C4-2B (cell line): ENCODE data around the gene FUS.
"Not testable (repeated sequence)": the region's sequence is repeated elsewhere in the genome, so short reads cannot be mapped to it uniquely, and the experiment has no call there.

Source experiments
- H3K27ac ChIP-seq: fragments of 450-650 bp; 2 replicates; pipeline ENCODE4 v1.5.1; 2017
- ZFX ChIP-seq: fragments of 450-650 bp; IDR thresholded peaks from 2 replicates; pipeline ENCODE4 v1.6.1; 2017
- TF ChIP-seq, protein P1 (sequence below): fragments of 450-650 bp; conservative IDR thresholded peaks from 2 replicates; pipeline ENCODE4 v1.5.1; 2017; ENCODE audit warnings: mild to moderate bottlenecking

The FUS gene

DNA sequence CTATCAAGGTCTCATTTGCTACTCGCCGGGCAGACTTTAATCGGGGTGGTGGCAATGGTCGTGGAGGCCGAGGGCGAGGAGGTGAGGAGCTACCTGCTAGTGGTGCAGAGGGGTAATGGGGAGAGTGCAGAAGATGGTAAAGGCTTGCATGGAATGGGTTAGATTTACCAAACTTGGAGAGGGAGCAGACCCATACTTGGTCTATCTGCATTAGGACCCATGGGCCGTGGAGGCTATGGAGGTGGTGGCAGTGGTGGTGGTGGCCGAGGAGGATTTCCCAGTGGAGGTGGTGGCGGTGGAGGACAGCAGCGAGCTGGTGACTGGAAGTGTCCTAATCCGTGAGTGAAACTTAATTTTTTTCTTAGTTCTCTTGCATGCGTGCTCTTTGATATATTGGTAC is 10.1 kb downstream of the FUS start:
- TF ChIP-seq ZFX: no peak
- TF ChIP-seq, protein P1, sequence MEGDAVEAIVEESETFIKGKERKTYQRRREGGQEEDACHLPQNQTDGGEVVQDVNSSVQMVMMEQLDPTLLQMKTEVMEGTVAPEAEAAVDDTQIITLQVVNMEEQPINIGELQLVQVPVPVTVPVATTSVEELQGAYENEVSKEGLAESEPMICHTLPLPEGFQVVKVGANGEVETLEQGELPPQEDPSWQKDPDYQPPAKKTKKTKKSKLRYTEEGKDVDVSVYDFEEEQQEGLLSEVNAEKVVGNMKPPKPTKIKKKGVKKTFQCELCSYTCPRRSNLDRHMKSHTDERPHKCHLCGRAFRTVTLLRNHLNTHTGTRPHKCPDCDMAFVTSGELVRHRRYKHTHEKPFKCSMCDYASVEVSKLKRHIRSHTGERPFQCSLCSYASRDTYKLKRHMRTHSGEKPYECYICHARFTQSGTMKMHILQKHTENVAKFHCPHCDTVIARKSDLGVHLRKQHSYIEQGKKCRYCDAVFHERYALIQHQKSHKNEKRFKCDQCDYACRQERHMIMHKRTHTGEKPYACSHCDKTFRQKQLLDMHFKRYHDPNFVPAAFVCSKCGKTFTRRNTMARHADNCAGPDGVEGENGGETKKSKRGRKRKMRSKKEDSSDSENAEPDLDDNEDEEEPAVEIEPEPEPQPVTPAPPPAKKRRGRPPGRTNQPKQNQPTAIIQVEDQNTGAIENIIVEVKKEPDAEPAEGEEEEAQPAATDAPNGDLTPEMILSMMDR: no peak
- no peak overlapping the region for H3K27ac ChIP-seq

DNA sequence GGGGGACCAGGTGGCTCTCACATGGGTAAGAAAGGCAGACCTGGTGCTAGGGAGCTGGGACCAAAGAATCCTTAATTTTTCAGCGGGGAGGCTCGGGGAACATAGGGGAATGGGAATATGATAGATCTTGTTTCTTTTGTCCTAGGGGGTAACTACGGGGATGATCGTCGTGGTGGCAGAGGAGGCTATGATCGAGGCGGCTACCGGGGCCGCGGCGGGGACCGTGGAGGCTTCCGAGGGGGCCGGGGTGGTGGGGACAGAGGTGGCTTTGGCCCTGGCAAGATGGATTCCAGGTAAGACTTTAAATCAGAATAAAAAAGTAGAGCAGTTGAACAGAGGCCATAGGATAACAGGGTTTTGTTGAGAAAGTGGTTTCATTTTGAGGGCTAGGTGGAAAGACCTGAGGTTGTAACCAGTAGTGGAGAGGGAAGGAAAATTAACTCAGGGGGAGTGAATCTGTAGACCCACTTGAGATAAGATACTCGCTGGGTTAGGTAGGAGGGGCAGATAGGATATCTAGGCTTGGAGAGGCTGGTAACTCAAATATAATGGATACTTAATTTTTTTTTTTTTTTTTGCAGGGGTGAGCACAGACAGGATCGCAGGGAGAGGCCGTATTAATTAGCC is 11.0 kb downstream of the FUS start:
- H3K27ac ChIP-seq: no peak overlapping the region
- TF ChIP-seq, protein P1: no peak
- no peak for TF ChIP-seq ZFX

DNA sequence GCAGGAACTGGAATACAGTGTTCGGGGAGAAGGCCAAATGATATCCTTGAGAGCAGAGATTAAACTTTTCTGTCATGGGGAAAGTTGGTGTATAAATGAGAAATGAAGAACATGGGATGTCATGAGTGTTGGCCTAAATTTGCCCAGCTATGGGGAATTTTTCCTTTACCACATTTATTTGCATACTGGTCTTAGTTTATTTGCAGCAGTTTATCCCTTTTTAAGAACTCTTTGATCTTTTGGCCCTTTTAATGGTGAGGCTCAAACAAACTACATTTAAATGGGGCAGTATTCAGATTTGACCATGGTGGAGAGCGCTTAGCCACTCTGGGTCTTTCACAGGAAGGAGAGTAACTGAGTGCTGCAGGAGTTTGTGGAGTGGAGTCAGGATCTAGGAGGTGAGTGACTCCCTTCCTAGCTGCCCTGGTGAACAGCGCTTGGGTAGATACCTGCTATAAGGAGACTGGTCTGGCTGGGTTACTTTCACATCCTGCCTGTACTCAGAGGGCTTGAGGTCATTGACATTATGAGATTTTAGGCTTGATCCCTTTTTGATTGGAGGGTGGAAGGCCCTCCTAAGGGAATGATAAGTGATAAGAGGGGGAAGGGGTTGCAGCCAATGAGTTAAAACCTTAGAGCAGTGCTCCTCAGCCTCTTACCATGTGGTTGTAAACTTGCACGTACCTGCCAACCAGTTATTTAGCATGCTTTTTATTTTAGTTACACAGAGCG is 11.9 kb downstream of the FUS start:
- H3K27ac ChIP-seq: no peak overlapping the region
- TF ChIP-seq, protein P1: no peak
- TF ChIP-seq ZFX: no peak

DNA sequence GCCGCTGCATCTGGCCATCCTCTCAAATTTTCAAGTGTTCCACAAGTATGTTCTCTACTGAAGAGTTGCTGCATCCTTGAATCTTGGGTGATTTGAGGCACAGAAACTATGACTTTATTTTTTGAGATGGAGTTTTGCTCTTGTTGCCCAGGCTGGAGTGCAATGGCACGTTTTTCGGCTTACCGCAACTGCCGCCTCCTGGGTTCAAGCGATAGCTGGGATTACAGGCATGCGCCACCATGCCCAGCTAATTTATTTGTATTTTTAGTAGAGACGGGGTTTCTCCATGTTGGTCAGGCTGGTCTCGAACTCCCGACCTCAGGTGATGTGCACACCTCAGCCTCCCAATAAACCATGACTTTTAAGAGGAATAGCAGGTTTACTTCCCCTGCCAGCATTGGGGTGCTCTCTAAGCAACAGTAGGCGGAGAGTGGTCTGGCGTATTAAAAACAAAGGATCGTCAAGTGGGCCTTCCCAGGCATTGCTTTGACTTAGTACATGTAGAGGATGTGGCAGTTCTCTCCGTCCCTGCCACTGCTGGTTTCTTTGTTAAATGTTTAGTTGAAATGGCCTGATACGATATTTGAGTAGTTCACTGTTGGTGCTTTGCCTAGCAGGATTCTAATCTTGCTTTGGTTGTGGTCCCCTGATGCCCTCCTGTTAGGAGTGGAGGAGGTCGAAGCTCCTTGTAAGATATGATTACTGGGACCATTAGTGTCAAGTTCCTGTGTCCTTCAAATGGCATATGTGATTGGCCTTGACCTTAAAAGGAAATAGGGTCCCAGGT is 13.1 kb downstream of the FUS start:
- H3K27ac ChIP-seq: no peak overlapping the region
- TF ChIP-seq, protein P1: no peak
- TF ChIP-seq ZFX: no peak

DNA sequence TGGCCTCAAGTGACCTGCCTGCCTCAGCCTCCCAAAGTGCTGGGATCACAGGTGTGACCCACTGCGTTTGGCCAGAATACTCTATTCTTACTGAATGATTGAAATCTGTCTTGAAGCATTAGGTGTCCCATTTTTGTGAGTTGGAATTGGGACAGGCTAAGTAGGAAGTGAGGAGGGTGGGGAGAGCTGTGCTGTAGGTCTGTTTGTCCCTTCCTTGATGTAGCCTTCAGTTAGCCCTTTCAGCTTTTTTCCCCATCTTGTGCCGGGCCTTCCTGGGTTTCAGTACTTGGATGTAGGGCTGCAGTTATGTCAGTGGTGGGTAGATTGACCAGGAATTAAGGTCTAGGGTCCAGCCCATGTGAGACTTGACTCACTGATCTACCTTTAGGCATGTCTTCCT is 13.9 kb downstream of the FUS start:
- no peak for TF ChIP-seq ZFX
- TF ChIP-seq, protein P1: no peak

DNA sequence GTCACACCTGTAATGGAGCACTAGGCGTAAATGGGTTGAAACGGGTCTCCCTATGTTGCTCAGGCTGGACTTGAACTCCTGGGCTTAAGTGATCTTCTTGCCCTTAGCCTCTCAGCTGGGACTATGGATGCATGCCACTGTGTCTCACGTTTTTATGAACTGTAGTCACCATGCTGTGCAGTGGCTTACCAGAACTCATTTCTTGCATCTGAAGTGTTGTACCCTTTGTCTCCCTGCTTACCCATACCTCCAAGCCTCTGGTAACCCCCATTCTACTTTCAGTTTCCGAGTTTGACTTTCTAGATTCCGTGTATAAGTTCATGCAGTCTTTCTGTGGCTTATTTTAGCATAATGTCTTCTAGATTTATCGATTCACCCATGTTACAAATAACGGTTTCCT is 15.0 kb downstream of the FUS start:
- no peak overlapping the region for H3K27ac ChIP-seq
- TF ChIP-seq ZFX: no peak
- TF ChIP-seq, protein P1: no peak

More for the DNA sequence above, 13.9 kb downstream of the FUS start:
- H3K27ac ChIP-seq: no peak overlapping the region

DNA sequence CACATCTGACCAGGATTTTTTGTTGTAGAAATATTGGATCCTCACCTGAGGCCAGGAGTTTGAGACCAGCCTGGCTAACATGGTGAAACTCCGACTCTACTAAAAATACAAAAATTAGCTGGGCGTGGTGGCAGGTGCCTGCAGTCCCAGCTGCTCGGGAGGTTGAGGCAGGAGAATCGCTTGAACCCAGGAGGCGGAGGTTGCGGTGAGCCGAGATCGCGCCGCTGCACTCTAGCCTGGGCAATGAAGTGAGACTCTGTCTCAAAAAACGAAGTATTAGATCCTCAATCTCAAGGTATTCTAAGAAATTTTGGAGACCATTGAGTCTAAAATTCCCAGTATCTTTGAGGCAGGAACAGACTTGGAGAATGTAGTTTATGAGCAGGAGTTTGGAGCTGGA is 15.9 kb downstream of the FUS start:
- not testable (repeated sequence) for H3K27ac ChIP-seq
